ENCODE results near the gene ABLIM2.
"Not testable (repeated sequence)": the region's sequence is repeated elsewhere in the genome, so short reads cannot be mapped to it uniquely, and the experiment has no call there.

The ABLIM2 gene

GRCh38 chr4:7945709-7946380 lies 212.8 kb downstream of the ABLIM2 start:
- DNase-seq = no peak

- no peak for DNase-seq
Observed at GRCh38 chr4:7944599-7945220, 213.9 kb downstream of the ABLIM2 start.

- not testable (repeated sequence) for DNase-seq
Observed at GRCh38 chr4:7943688-7944087, 214.9 kb downstream of the ABLIM2 start.

- no peak for DNase-seq
Observed at GRCh38 chr4:7943211-7943610, 215.4 kb downstream of the ABLIM2 start.

GRCh38 chr4:7941965-7942496 lies 216.6 kb downstream of the ABLIM2 start:
- no peak for DNase-seq

GRCh38 chr4:7941111-7941964 lies 217.3 kb downstream of the ABLIM2 start:
- DNase-seq = no peak

GRCh38 chr4:7939377-7940108 lies 219.1 kb downstream of the ABLIM2 start, which contains the start of gene AFAP1:
Gene AFAP1 (minus strand): TSS chr4:7939861. CDS start chr4:7872078, 67,783 bp downstream.
- peak; percentile 92 for DNase-seq

- DNase-seq = no peak
Observed at GRCh38 chr4:7938609-7939376, 219.8 kb downstream of the ABLIM2 start.

- DNase-seq = peak; percentile 39
Observed at GRCh38 chr4:7938266-7938608, 220.4 kb downstream of the ABLIM2 start.

- no peak for DNase-seq
Observed at GRCh38 chr4:7937006-7937405, 221.6 kb downstream of the ABLIM2 start.

- DNase-seq = no peak
Observed at GRCh38 chr4:7933651-7934510, 224.7 kb downstream of the ABLIM2 start.

- DNase-seq = no peak
Observed at GRCh38 chr4:7932287-7932686, 226.3 kb downstream of the ABLIM2 start.

- DNase-seq = no peak
Observed at GRCh38 chr4:7929118-7929951, 229.3 kb downstream of the ABLIM2 start.

GRCh38 chr4:7928711-7929110 lies 229.9 kb downstream of the ABLIM2 start:
- DNase-seq = no peak

GRCh38 chr4:7926822-7927221 lies 231.8 kb downstream of the ABLIM2 start:
- no peak for DNase-seq

- DNase-seq = no peak
Observed at GRCh38 chr4:7924570-7924969, 234.0 kb downstream of the ABLIM2 start.

- DNase-seq = no peak
Observed at GRCh38 chr4:7924163-7924562, 234.4 kb downstream of the ABLIM2 start.

- DNase-seq = no peak
Observed at GRCh38 chr4:7922466-7922865, 236.1 kb downstream of the ABLIM2 start.

- DNase-seq = no peak
Observed at GRCh38 chr4:7918981-7919380, 239.6 kb downstream of the ABLIM2 start.

GRCh38 chr4:7918187-7918586 lies 240.4 kb downstream of the ABLIM2 start:
- DNase-seq = not testable (repeated sequence)

Data from stimulated activated CD8-positive, alpha-beta memory T cell treated with anti-CD3 and anti-CD28 coated beads, Interleukin-4, amount 100 ng/mL, for 48 hours (primary cell).